Rectal smooth muscle tissue (tissue), 1 donor: Measurements from ENCODE around the gene IER2.

Experiments
- H3K27ac ChIP-seq: one replicate; pipeline ENCODE4 v1.7.0; 2013; ENCODE audit warnings: low read depth, low read length, inconsistent platforms
- H3K27me3 ChIP-seq: one replicate; pipeline ENCODE4 v1.7.0; 2013; ENCODE audit warnings: low read length; ENCODE audit not compliant: control insufficient read depth, insufficient read depth
- H3K36me3 ChIP-seq: one replicate; pipeline ENCODE4 v1.7.0; 2013; ENCODE audit warnings: low read length; ENCODE audit not compliant: control insufficient read depth, insufficient read depth
- H3K4me1 ChIP-seq: one replicate; pipeline ENCODE4 v1.7.0; 2013; ENCODE audit warnings: low read length; ENCODE audit not compliant: control insufficient read depth, insufficient read depth
- H3K4me3 ChIP-seq: one replicate; pipeline ENCODE4 v1.7.0; 2013; ENCODE audit warnings: low read length
- H3K9ac ChIP-seq: one replicate; pipeline ENCODE4 v1.7.0; 2013; ENCODE audit warnings: low read length

The IER2 gene

DNA sequence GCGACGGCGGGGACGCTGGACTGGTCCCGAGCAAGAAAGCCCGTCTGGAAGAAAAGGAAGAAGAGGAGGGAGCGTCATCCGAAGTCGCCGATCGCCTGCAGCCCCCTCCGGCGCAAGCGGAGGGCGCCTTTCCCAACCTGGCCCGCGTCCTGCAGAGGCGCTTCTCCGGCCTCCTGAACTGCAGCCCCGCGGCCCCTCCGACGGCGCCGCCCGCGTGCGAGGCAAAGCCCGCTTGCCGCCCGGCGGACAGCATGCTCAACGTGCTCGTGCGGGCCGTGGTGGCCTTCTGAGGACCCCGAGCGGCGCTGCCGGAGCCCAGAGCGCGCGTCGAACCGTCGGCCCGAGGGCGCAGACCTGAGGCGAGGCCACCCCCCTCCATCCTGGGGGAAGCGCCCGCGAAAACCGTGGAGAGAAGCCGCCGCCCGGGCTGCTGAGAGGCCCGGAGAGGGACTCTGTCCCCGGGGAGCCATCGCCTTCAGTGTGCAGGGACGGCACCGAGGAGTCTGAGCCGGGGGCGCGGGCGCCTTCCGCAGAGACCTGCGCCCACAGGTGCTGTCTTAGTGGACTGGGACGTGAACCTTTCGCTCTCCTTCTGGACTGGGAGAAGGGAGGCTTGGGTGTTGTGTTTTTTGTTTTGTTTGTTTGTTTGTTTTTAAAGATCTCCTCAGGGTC, 3.5 kb downstream of the IER2 start:
- Histone ChIP-seq H3K9ac (peak overlapping the region; percentile 100), H3K4me3 (peak overlapping the region; percentile 99), H3K27ac (peak overlapping the region; percentile 99), H3K4me1 (peaks cover 11% of the 10 kb centered on the region), H3K27me3 (no peaks in the 10 kb centered on the region), H3K36me3 (no peaks in the 10 kb centered on the region)

DNA sequence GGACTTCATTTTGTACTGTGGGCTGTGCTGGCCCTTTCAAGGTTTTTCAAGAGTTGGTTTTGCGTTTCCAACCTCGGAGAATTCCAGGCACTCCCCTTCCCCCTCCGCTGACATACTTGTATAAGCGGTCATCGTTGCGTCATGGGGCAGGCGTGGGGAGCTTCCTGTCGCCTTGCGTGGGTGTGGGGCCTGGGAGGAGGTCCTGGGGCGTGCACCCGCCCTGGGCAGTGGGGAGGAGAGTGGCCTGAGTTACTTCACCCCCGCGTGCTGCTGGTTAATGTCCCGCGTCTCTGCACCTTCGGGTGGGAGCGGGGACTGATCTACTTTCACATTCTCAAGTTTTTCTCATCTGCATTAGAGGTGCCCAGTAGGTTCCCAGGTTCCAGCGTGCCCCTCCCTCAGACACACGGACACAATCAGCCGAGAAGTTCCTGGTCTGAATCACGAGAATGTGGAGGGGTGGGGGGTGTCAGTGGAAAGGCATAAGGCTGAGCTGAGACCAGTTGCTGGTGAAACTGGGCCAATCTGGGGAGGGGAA, 4.1 kb downstream of the IER2 start:
- Histone ChIP-seq H3K9ac (peak overlapping the region; percentile 100), H3K4me1 (peaks cover 9% of the 10 kb centered on the region), H3K36me3 (no peaks in the 10 kb centered on the region), H3K27ac (peak overlapping the region; percentile 99), H3K27me3 (no peaks in the 10 kb centered on the region), H3K4me3 (peak overlapping the region; percentile 99)

DNA sequence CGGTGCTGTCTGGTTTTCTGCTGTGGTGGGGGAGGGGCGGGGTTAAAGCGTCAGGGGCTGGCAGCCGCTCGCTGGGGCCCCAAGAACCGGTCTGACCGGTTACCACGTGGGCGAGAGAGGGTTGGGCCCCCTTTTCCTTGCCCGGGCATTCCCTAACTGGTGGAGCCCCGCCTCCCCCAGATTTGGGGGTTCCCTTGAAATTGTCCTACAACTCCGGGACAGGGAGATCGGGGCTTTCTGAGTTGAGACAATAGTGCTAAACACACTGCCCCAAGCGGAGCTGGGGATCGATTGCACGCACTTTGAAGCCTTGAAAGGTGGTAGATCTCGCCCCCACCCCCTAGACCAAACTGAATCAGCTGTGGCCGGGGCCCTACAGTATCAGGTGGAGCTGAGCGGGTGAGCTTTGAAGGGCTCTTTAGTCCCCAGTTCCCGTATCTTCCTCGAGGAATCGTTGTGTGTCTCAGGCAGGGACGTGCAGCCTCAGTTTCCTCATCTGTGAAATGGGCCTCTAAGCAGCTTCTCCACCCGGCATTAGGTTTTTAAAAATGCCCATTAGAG, 4.8 kb downstream of the IER2 start:
- H3K9ac ChIP-seq = peak overlapping the region; percentile 38
- no peaks in the 10 kb centered on the region for H3K36me3 ChIP-seq
- peak overlapping the region; percentile 99 for H3K27ac ChIP-seq

GRCh38 chr19:13155472-13156359, 5.5 kb downstream of the IER2 start:
- Histone ChIP-seq H3K27ac (peak overlapping the region; percentile 99), H3K4me3 (peak overlapping the region; percentile 99), H3K36me3 (no peaks in the 10 kb centered on the region), H3K9ac (peak overlapping the region; percentile 38), H3K27me3 (no peaks in the 10 kb centered on the region), H3K4me1 (peaks cover 9% of the 10 kb centered on the region)

More for the DNA sequence above, 4.8 kb downstream of the IER2 start:
- H3K27me3 ChIP-seq = no peaks in the 10 kb centered on the region
- H3K4me1 ChIP-seq = peaks cover 9% of the 10 kb centered on the region
- peak overlapping the region; percentile 99 for H3K4me3 ChIP-seq

DNA sequence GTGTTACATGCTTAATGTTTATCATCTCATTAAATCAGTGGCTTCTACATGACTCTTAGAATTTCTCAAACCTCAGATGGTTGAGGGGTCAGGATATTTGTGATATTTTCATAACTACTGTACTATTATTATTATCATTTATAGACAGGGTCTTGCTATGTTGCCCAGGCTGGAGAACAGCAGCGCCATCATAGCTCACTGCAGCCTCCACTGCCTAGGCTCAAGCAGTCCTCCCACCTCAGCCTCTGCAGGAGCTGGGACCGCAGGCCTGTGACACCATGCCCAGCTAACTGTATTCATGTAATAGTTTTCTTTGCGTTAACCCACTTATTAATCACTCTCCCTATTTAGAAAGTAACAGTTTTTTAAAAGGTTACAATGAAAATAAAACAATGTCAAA, 9.5 kb downstream of the IER2 start:
- no peaks in the 10 kb centered on the region for H3K36me3 ChIP-seq
- H3K4me3 ChIP-seq = no peak overlapping the region
- no peak overlapping the region for H3K9ac ChIP-seq
- peaks cover 17% of the 10 kb centered on the region for H3K4me1 ChIP-seq
- no peak overlapping the region for H3K27ac ChIP-seq
- H3K27me3 ChIP-seq = no peaks in the 10 kb centered on the region

DNA sequence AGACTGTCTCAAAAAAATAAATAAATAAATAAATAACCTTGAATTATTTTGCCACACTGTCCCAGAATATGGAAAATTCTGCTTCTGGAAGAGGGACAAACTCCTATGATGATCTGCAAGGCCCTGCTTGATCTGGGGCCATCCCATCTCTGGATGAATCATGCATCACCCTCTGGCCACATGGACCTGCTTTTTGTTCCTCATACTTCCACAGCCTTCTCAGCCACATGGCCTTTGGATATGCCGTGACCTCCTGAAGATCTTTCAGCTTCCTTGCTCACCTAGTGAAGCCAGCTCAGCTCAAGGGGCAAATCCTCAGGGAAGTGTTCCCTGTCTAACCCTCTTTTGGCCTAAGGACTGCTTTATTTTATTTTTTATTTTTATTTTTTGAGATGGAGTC, 10.3 kb downstream of the IER2 start:
- no peak overlapping the region for H3K4me3 ChIP-seq
- H3K4me1 ChIP-seq = peaks cover 11% of the 10 kb centered on the region
- no peaks in the 10 kb centered on the region for H3K36me3 ChIP-seq
- H3K27ac ChIP-seq = no peak overlapping the region
- H3K9ac ChIP-seq = no peak overlapping the region
- no peaks in the 10 kb centered on the region for H3K27me3 ChIP-seq

DNA sequence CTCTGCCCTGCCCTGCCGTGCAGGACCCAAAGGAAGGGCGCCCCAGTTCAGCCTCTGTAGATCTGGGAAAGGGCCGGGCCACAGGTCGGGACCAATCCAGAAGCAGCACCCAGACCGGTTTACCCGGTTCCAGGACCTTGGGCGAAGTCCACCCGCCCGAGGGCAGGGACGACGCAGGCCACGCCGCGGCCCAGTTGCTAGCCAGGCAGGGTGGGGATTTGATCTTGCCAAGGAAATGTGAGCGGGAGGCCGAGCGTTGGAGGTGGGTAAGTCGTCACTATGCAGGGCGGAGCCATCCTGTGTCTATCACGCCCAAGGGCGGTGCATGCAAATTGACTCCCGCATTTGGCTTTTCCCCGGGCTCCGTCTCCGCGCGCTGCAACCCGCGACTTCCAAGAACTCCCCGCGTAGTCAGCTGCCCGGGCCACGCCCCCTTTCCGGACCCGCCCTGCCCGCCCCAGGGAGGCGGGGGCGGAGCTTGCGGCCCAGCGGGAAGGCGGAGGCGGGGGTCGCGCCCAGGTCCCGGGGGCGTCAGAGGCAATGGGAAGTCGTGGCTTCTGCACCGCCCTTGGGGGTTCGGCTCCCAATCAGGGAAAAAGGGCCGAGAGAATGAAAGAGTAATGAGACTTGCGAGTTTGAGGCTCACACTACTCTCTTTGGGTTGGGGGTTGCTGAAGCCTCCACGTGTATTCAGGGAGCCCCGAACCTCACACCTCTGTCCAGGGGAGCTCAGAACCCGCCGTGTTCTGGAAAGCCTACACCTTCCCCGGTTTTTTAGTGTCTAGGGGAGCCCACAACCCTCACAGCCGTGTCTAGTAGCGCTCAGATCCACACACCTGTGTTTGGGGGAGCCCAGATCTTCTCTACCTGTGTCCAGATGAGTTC, 12.8 kb downstream of the IER2 start:
- peak overlapping the region; percentile 85 for H3K27ac ChIP-seq
- peak overlapping the region; percentile 29 for H3K9ac ChIP-seq
- peaks cover 13% of the 10 kb centered on the region for H3K4me1 ChIP-seq
- peak overlapping the region; percentile 56 for H3K4me3 ChIP-seq
- no peaks in the 10 kb centered on the region for H3K27me3 ChIP-seq
- no peaks in the 10 kb centered on the region for H3K36me3 ChIP-seq

GRCh38 chr19:13163609-13164342, 13.6 kb downstream of the IER2 start:
- H3K36me3 ChIP-seq = no peaks in the 10 kb centered on the region
- peak overlapping the region; percentile 57 for H3K9ac ChIP-seq
- H3K27me3 ChIP-seq = no peaks in the 10 kb centered on the region
- H3K27ac ChIP-seq = peak overlapping the region; percentile 85
- peaks cover 13% of the 10 kb centered on the region for H3K4me1 ChIP-seq
- H3K4me3 ChIP-seq = peak overlapping the region; percentile 56

DNA sequence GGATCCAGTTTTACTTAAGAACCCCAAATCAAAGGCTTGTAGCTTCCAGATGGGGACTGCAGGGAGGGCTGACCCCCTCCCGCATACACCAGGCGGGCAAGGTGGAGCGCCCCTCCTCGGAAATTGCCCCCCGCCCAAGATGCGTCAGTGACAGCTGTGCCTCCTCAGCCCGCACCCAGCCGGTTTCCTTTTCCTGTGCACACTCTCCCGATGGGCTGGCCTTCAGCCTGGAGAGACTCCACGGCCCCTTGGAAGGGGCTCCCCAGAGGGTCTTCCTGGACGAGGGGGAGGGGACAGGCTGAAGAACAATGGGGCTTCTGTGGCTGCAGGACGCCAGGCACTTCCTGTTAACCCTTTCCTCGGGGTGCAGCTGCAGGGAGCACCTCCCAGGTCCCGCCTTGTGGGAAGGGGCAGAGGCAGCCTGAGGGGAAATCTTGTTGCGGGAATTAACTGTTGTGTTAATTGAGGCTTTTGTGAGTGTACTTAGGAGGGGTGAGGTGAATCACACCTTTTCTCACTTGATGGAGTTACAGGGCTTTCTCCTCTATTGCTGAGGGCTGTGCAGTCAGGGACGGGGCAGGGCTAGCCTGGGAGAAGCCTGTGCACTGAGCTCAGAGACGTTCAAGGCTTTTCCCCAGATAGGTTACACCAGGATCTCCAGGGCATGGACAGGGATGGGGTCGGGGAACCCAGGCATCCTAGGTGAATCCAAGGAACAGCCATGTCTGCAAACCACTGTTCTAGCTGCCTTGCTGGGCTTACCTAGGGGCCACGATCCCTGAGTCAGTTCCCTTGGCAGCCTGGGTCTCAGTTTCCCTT, 14.3 kb downstream of the IER2 start:
- H3K4me1 ChIP-seq = peaks cover 13% of the 10 kb centered on the region
- peak overlapping the region; percentile 85 for H3K27ac ChIP-seq
- H3K9ac ChIP-seq = peak overlapping the region; percentile 57
- H3K27me3 ChIP-seq = no peaks in the 10 kb centered on the region
- peak overlapping the region; percentile 51 for H3K4me3 ChIP-seq
- no peaks in the 10 kb centered on the region for H3K36me3 ChIP-seq

- H3K27ac ChIP-seq = peak overlapping the region; percentile 85
- peak overlapping the region; percentile 13 for H3K4me3 ChIP-seq
- H3K27me3 ChIP-seq = no peaks in the 10 kb centered on the region
- H3K9ac ChIP-seq = no peak overlapping the region
- peaks cover 13% of the 10 kb centered on the region for H3K4me1 ChIP-seq
- no peaks in the 10 kb centered on the region for H3K36me3 ChIP-seq
Observed at GRCh38 chr19:13165162-13165997, 15.2 kb downstream of the IER2 start.
